GM21529 (cell line): ENCODE measurements around the gene PPP3CA.
"Not testable (repeated sequence)": the region's sequence is repeated elsewhere in the genome, so short reads cannot be mapped to it uniquely, and the experiment has no call there.

Experiments
- ATAC-seq: cut with Tn5 transposase; IDR thresholded peaks from one replicate; pipeline ENCODE4 v1.9.1; 2021; ENCODE audit not compliant: unreplicated experiment

The PPP3CA gene

GRCh38 chr4:101020956-101021355 is 326.4 kb downstream of the PPP3CA start:
- peak; percentile 61 for ATAC-seq

GRCh38 chr4:101019941-101020401 is 327.4 kb downstream of the PPP3CA start:
- ATAC-seq = peak; percentile 55

- ATAC-seq = no peak
Observed at GRCh38 chr4:101019313-101019712, 328.0 kb downstream of the PPP3CA start.

GRCh38 chr4:101018836-101019235 is 328.5 kb downstream of the PPP3CA start:
- ATAC-seq = peak; percentile 66

- peak; percentile 40 for ATAC-seq
Observed at GRCh38 chr4:101014417-101014816, 332.9 kb downstream of the PPP3CA start.

- ATAC-seq = no peak
Observed at GRCh38 chr4:101010987-101011386, 336.3 kb downstream of the PPP3CA start.

GRCh38 chr4:101009471-101009870 is 337.9 kb downstream of the PPP3CA start:
- ATAC-seq = peak; percentile 69

GRCh38 chr4:101008503-101008902 is 338.8 kb downstream of the PPP3CA start:
- ATAC-seq = no peak

- peak; percentile 37 for ATAC-seq
Observed at GRCh38 chr4:101005659-101006058, 341.7 kb downstream of the PPP3CA start.

GRCh38 chr4:101000496-101000895 is 346.8 kb downstream of the PPP3CA start:
- no peak for ATAC-seq

- ATAC-seq = no peak
Observed at GRCh38 chr4:100995671-100996070, 351.7 kb downstream of the PPP3CA start.

GRCh38 chr4:100995002-100995401 is 352.3 kb downstream of the PPP3CA start:
- ATAC-seq = not testable (repeated sequence)

- ATAC-seq = not testable (repeated sequence)
Observed at GRCh38 chr4:100991332-100992069, 355.8 kb downstream of the PPP3CA start.

GRCh38 chr4:100989401-100989800 is 357.9 kb downstream of the PPP3CA start:
- ATAC-seq = no peak

- no peak for ATAC-seq
Observed at GRCh38 chr4:100988876-100989275, 358.4 kb downstream of the PPP3CA start.

GRCh38 chr4:100986360-100986868 is 360.9 kb downstream of the PPP3CA start:
- no peak for ATAC-seq

GRCh38 chr4:100985576-100985975 is 361.8 kb downstream of the PPP3CA start:
- no peak for ATAC-seq

GRCh38 chr4:100984901-100985300 is 362.4 kb downstream of the PPP3CA start:
- no peak for ATAC-seq

GRCh38 chr4:100983426-100983825 is 363.9 kb downstream of the PPP3CA start:
- no peak for ATAC-seq

- no peak for ATAC-seq
Observed at GRCh38 chr4:100982345-100982744, 365.0 kb downstream of the PPP3CA start.

- ATAC-seq = no peak
Observed at GRCh38 chr4:100981447-100982204, 365.7 kb downstream of the PPP3CA start.

- no peak for ATAC-seq
Observed at GRCh38 chr4:100979736-100980135, 367.6 kb downstream of the PPP3CA start.
